ENCODE results near the gene HS6ST2.

HS6ST2 gene

DNA sequence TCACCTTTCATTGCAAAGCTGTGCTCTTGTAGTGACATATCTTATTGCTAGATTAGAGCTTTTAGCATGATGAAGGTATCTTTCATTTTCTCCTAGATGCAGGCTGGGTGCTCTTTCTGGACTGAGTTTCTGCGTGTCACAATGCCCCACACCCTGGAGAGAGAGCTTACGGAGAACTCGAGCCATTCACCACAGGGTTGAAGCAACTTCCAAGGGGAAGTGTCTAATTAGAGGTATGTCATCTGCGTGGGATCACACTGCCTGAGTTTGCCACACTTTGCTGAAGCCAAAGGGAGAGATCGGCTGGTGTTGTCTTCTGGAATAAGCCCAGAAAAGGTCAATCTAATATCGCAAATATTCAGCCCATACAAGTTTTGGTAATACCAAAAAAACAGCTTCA is 290.3 kb downstream of the HS6ST2 start:
- DNase-seq = no peak

GRCh38 chrX:132665676-132666075 is 292.8 kb downstream of the HS6ST2 start:
- no peak for DNase-seq

GRCh38 chrX:132664273-132664672 is 294.2 kb downstream of the HS6ST2 start:
- no peak for DNase-seq

DNA sequence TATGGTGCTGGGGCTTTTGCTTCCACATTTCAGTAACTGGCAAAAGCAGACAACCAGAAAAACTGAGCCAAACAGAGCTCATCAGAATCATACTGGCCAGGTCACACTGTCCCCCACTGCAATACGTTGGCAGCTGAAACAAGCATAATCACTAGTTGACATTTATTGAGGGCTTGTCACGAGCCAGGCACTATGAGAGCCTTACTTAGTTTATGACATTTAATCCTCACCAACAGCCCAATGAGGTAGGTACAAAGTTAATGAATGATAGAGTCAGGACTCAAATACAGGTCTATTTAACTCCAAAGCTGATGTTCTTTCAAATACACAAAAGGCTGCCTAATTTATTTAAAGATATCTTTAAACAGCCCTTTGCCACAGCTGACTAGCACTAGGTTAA is 295.6 kb downstream of the HS6ST2 start:
- DNase-seq = no peak

DNA sequence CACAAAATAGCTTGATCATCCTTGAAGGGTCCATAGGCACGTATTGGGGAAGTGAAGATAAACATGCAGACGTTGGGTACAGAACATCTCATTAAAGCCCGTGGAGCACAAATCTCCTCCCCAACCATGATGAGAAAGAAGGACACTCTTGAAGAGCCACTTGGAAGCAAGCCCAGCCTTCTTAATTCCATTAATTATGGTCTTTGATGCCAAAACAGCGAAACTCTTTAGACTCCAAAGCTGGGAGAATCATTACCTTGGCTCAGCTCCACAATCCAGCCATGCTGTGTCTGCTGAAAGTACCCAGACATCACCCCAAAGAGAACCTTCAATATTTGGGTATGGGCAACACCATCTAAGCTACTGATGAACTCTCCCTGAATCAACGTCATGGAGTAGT is 300.6 kb downstream of the HS6ST2 start:
- DNase-seq = no peak

DNA sequence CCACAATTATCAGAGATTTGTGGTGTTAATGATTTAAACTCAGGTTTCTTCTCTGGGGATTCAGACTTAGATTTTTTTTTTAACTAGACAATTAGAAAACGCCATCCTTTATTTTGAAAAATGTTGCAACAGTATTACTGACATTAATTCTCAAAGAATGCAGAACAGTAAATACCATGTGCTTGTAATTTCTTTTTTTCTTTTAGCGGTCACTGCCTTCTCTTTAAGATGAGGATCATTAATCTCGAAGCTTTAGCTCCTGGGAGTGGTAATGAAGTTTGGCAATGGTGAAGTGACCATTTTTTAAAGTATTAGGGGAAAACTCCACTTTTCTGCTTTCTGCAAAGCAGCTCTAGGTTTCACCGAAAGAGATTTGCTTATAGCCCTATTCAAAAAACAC is 305.6 kb downstream of the HS6ST2 start:
- no peak for DNase-seq

- DNase-seq = no peak
These were observed 306.9 kb downstream of the HS6ST2 start for GRCh38 chrX:132651421-132652086.

GRCh38 chrX:132648895-132649294 is 309.5 kb downstream of the HS6ST2 start:
- no peak for DNase-seq

DNA sequence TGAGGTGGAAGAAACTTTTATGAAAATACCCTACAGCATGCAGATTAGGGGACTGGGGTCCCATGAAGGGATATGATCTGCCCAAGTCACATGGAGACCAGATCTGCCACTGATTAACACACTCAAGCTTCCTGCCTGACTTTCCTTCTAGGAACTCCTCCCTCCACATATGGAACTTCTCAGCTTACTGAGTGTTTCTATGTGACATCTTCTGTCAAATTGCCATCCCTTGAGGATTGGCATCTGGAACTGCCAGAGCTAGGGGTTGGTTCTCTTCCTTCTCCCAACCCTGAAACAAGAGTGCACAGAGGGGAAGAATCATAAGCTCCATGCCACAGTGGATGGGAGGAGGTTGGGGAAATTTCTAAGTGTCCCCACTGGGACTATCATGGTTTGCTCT is 319.0 kb downstream of the HS6ST2 start:
- DNase-seq = no peak

DNA sequence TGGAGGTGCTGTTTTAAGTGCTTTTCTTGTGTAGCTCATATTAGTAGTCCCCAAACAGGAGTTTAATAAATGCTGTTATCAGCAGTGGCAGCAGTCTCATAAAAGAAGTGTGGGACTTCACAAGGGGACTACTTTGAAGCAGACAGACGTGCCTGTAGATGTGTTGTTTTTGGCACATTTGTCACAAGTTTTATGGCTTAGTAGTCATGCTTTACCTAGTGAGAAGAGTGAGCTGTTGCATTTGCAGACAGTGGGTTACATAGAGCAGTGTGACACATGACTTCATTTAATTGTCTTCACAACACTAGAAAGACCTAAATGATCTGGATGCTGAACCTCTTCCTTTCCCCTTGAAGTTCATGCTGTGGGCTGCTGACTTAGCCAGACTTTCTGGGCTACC is 320.1 kb downstream of the HS6ST2 start:
- DNase-seq = no peak

GRCh38 chrX:132636080-132636479 is 322.3 kb downstream of the HS6ST2 start:
- DNase-seq = no peak

DNA sequence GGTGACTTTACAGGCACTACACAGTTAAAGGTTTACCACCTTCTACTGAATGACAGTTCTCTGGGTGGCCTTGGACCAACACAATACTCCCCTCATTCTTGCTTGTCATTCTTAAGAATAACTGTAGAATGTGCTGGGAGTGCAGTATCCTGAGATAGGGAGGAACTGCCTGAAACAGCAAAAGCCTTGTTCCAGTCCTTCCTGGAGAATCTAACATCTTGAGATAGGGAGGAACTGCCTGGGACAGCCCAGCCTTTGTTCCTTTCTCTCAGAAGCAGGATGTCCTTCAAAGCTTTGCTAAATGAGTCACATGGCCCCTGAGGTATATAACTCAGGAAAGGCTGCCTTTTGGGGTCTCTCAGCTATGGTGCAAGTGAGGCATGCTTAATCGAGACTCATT is 323.9 kb downstream of the HS6ST2 start:
- DNase-seq = no peak

GRCh38 chrX:132631579-132632232 is 326.7 kb downstream of the HS6ST2 start:
- peak in 1 of 2 donors; percentile 41 for DNase-seq

- DNase-seq = no peak
These were observed 334.0 kb downstream of the HS6ST2 start for GRCh38 chrX:132624466-132624865.

GRCh38 chrX:132623942-132624341 is 334.5 kb downstream of the HS6ST2 start:
- DNase-seq = no peak

GRCh38 chrX:132623300-132623699 is 335.1 kb downstream of the HS6ST2 start:
- no peak for DNase-seq

GRCh38 chrX:132622130-132622529 is 336.3 kb downstream of the HS6ST2 start:
- no peak for DNase-seq

DNA sequence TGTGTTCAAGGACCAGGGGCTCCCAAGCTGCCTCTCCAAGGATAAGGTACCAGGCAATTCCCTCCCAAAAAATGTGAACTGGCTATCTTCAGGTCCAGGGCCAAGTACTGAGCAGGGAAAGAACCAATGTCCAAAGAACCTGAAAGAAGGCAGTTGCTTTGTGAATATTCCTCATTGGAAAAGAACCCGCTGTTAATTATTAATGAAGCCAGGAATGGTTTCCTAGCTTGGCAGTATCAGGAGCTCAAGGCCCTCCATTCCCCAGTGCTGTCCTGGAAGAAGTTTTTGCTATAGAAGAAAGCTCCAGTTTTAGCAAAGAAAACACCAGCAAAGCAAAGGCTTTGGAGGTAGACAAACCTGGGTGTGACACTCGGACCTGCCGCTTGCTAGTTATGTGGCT is 339.6 kb downstream of the HS6ST2 start:
- no peak for DNase-seq

DNA sequence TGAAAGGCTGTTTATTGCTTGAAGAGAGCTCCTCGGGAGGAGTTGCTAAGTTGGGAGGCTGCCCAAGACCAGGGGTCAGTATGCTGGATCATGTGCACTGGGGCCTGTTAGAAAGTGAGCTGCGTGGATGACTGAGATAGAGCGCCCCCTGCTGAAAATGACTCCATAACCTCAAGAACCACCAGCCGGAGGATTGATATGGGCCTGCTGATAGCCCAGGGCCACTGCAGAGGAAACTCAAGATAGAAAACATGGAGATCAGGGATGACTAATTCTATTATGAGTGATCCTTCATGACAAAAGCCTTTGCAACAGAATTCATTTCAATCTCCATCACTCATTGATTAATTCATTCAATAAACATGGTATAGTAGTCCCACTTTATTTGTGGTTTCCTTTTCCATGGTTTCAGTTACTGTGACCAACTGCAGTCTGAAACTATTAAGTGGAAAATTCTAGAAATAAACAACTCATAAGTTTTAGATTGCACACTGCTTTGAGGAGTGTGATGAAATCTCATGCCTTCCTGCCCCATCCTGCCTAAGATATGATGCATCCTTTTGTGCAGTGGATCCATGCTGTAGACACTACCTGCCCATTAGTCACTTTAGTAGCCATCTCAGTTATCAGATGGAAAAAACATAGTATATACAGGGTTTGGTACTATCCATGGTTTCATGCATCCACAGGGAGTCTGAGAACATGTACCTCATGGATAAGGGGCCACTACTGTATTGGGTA is 342.9 kb downstream of the HS6ST2 start:
- peak; percentile 35 to 46 for DNase-seq

DNA sequence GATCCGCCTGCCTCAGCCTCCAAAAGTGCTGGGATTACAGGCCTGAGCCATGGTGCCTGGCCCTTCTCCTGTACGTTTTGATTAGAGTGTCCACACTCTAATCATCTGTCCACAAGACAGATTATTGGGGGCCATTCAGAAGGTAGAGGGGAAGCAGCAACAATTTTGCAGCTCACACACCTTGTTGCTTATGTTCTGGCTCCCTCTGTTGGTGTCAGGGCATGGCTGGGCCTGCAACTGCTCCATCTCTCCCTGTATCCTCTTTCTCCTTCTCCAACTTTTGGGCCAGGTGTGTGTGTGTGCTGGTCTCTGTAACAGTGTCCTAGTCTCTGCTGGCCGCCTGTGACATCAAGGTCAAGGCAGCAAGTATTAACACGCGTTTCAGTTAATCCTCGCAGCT is 344.1 kb downstream of the HS6ST2 start:
- DNase-seq = no peak

GRCh38 chrX:132613801-132614200 is 344.6 kb downstream of the HS6ST2 start:
- DNase-seq = no peak

- peak; percentile 12 to 16 for DNase-seq
These were observed 345.4 kb downstream of the HS6ST2 start for GRCh38 chrX:132612821-132613564.

DNA sequence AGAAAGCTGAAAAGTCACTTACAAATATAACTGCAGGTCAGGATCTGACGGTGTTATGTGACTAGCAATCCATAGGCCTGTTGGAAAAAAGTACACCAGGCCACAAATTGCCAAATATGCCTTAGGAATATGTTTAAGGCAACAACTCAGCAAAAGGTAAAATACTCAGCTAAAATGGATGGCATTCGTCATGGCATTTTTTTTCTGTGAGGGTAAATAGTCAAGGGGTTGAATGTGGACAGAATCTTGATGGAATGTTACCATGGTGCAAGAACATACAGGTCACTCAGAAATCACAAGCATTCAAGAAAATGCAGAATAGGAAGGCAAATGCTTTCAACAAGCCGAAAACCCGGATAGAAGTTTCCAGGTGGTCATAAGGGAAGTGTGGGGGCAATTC is 347.9 kb downstream of the HS6ST2 start:
- DNase-seq = no peak

Measured in CD4-positive, alpha-beta T cell treated with Interleukin-4 for 1 hour (primary cell).